SK-N-SH treated with all-trans-retinoic acid at 6 μM for 48 hours (cell line): ENCODE results near the gene PTPMT1.

ENCODE experiments used
- ESRRG ChIP-seq: fragments of 250-450 bp; sonication (Bioruptor Pico); IDR thresholded peaks from 2 replicates; pipeline ENCODE4 v1.6.1; 2021; ENCODE audit warnings: mild to moderate bottlenecking
- ZC3H10 ChIP-seq: fragments of 250-450 bp; sonication (Bioruptor Pico); IDR thresholded peaks from 2 replicates; pipeline ENCODE4 v1.5.1; 2021; ENCODE audit warnings: mild to moderate bottlenecking, moderate library complexity

DNA sequence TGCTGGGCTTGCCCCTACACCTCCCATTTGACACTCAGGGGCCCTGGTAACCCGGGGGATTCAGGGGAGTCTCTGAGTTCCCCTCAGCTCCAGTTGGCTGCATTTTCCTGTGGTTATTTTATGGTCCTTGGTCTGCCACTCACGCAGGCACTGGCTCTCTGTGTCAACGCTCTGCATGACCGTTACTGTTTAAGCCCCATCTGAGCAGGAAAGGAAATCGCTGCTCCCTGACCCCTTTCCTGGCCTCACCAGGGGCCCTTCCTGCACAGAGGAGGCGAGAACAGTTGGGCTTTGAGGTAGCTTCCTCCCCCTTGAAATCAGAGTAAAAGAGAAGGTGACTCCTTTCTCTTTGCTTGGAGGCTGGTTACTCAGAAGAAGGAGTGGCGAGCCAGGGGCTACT is 26.4 kb downstream of the PTPMT1 start:
- TF ChIP-seq ESRRG (CRISPR knock-in tag) (no peak), ZC3H10 (CRISPR knock-in tag) (no peak)
